Measurements from ENCODE around the gene EVI5. TPM values are rescaled to one million over a fixed set of nuclear protein-coding genes. Genes with fewer than 3 reads are reported as not detected.
"Not testable (repeated sequence)": the region's sequence is repeated elsewhere in the genome, so short reads cannot be mapped to it uniquely, and the experiment has no call there.

Gene EVI5
- polyA plus RNA-seq, 1 experiment: 28.5 TPM

DNA sequence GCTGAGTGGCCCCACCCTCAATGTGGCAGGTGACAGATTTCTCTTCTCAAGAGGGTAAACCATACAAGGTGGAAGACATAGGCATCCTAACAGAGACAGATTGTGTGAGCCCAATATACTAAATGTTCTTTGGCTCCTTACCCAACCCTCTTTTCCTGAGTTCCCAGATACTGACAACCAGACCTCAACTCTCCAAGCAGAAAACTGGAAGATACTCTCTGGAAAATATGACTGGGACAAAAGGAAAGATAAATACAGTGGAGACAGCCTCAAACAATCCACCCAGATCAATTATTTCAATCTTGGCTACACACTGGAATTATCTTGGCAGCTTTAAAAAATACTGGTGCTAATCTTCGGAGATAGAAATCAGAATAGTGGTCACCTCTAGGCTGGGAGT is 6.5 kb downstream of the EVI5 start:
- CTCF ChIA-PET: interaction anchor here (0.9 kb wide), 1 partner anchor 29 kb away, joined by 4 read pairs; no protein-coding TSS in a partner anchor
- TF ChIP-seq, protein P1, sequence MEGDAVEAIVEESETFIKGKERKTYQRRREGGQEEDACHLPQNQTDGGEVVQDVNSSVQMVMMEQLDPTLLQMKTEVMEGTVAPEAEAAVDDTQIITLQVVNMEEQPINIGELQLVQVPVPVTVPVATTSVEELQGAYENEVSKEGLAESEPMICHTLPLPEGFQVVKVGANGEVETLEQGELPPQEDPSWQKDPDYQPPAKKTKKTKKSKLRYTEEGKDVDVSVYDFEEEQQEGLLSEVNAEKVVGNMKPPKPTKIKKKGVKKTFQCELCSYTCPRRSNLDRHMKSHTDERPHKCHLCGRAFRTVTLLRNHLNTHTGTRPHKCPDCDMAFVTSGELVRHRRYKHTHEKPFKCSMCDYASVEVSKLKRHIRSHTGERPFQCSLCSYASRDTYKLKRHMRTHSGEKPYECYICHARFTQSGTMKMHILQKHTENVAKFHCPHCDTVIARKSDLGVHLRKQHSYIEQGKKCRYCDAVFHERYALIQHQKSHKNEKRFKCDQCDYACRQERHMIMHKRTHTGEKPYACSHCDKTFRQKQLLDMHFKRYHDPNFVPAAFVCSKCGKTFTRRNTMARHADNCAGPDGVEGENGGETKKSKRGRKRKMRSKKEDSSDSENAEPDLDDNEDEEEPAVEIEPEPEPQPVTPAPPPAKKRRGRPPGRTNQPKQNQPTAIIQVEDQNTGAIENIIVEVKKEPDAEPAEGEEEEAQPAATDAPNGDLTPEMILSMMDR (IDR thresholded peaks at IDR 0.05; ENCODE audit: low read depth, low read length): no peak
- H3K4me3 ChIP-seq (ENCODE audit: low read depth, low read length): no peak overlapping the region
- no peaks in the 10 kb centered on the region for H3K9me3 ChIP-seq (ENCODE audit: control insufficient read depth, insufficient read depth, low read length)
- no peak overlapping the region for H3K27ac ChIP-seq (ENCODE audit: low read depth, low read length)
- H3K27me3 ChIP-seq (ENCODE audit: control insufficient read depth, insufficient read depth, low read length): no peaks in the 10 kb centered on the region
- POLR2A ChIA-PET: interaction anchor here (0.6 kb wide), 1 partner anchor 66 kb away, joined by 3 read pairs; no protein-coding TSS in a partner anchor
- DNase-seq (ENCODE audit: low read depth, low spot score): no peak

DNA sequence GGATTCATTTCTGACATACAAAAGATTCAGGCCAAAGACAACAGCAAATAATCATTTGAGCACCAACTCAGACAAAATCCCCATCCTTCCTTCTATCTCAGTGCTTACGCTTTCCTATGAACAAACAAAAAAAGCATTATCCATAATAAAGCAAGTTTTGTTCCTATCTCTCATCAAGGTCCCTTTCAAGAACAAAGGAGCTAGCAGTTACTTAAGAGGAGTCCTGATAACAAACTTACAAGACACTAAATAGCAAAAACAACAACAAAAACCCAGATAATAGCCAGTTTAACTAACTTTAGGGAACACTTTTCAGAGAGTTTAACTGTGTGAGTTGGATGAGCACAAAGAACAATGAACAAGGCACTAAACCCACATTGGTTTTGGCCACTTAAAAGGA is 10.5 kb downstream of the EVI5 start:
- no peak for DNase-seq (ENCODE audit: low read depth, low spot score)
- POLR2A ChIA-PET: no interaction called here
- H3K9me3 ChIP-seq (ENCODE audit: control insufficient read depth, insufficient read depth, low read length): no peaks in the 10 kb centered on the region
- no peak overlapping the region for H3K4me3 ChIP-seq (ENCODE audit: low read depth, low read length)
- H3K27me3 ChIP-seq (ENCODE audit: control insufficient read depth, insufficient read depth, low read length): no peaks in the 10 kb centered on the region
- CTCF ChIA-PET: interaction anchor here (0.9 to 1.3 kb wide), 3 partner anchors 8 to 11 kb away, joined by 3 to 4 read pairs (median 4); no protein-coding TSS in a partner anchor
- H3K27ac ChIP-seq (ENCODE audit: low read depth, low read length): no peak overlapping the region
- TF ChIP-seq, protein P1 (IDR thresholded peaks at IDR 0.05; ENCODE audit: low read depth, low read length): no peak

DNA sequence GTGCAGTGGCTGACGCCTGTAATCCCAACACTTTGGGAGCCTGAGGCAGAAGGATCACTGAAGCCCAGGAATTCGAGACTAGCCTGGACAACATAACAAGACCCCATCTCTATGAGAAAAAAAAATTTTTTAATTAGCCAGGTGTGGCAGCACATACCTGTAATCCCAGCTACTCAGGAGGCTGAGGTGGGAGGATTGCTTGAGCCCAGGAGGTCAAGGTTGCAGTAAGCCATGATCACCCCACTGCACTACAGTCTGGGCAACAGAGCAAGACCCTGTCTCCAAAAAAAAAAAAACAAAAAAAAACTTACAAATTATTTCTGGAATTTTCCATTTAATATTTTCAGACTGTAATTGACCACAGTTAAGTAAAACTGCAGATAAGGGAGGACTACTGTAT is 11.2 kb downstream of the EVI5 start:
- H3K4me3 ChIP-seq (ENCODE audit: low read depth, low read length); H3K9me3 ChIP-seq (ENCODE audit: control insufficient read depth, insufficient read depth, low read length); H3K27me3 ChIP-seq (ENCODE audit: control insufficient read depth, insufficient read depth, low read length); POLR2A ChIA-PET; H3K27ac ChIP-seq (ENCODE audit: low read depth, low read length); DNase-seq (ENCODE audit: low read depth, low spot score): not testable (repeated sequence)
- CTCF ChIA-PET: interaction anchor here (1.3 kb wide), 1 partner anchor 8 kb away, joined by 3 read pairs; no protein-coding TSS in a partner anchor

DNA sequence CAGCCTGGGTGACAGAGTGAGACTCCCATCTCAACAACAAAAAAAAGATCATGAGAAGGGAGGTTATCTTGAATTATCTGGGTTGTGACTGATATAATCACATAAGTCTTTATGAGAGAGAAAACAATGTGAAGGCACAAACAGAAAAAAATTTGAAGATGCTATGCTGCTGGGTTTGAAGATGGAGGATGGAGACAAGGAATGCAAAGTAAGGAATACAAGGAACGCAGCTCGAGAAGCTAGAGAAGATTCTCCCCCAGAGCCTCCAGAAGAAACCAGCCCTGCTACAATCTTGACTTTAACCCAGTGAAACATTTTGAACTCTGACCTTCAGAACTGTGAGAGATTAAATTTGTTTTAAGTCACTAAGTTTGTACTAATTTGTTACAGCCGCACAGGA is 15.1 kb downstream of the EVI5 start:
- CTCF ChIA-PET: interaction anchor here (2.2 kb wide), 1 partner anchor 62 kb away, joined by 5 read pairs; the partner anchor contains the start of gene RPL5
- POLR2A ChIA-PET: no interaction called here
- H3K27ac ChIP-seq (ENCODE audit: low read depth, low read length): no peak overlapping the region
- TF ChIP-seq, protein P1 (IDR thresholded peaks at IDR 0.05; ENCODE audit: low read depth, low read length): no peak
- DNase-seq (ENCODE audit: low read depth, low spot score): no peak
- no peaks in the 10 kb centered on the region for H3K27me3 ChIP-seq (ENCODE audit: control insufficient read depth, insufficient read depth, low read length)
- H3K4me3 ChIP-seq (ENCODE audit: low read depth, low read length): no peak overlapping the region
- peaks cover 8% of the 10 kb centered on the region for H3K9me3 ChIP-seq (ENCODE audit: control insufficient read depth, insufficient read depth, low read length)

DNA sequence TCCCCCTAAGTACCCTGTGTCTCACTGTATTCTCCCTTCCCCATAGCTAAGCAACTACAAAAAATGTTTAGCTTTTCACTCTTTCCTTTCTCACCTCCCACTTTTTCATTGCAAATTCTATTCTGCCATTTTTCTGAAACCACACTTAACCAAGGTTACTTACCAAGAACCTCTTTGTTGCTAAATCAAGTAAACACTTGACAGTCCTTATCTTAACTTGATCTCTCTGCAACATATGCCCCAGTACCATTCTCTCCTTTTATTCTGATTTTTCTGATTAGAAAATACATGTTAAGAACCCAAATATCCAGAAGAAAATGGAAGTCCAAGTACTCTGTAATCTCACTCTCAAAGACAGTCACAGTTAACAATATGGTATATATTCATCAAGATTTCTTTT is 16.0 kb downstream of the EVI5 start:
- H3K4me3 ChIP-seq (ENCODE audit: low read depth, low read length): no peak overlapping the region
- no peak overlapping the region for H3K27ac ChIP-seq (ENCODE audit: low read depth, low read length)
- TF ChIP-seq, protein P1 (IDR thresholded peaks at IDR 0.05; ENCODE audit: low read depth, low read length): no peak
- ChIA-PET CTCF (interaction anchor here (1.8 to 2.2 kb wide), 2 partner anchors 20 to 63 kb away, joined by 5 to 8 read pairs; partner anchors contain the start of gene RPL5), POLR2A (no interaction called here)
- H3K9me3 ChIP-seq (ENCODE audit: control insufficient read depth, insufficient read depth, low read length): peaks cover 8% of the 10 kb centered on the region
- DNase-seq (ENCODE audit: low read depth, low spot score): no peak
- H3K27me3 ChIP-seq (ENCODE audit: control insufficient read depth, insufficient read depth, low read length): no peaks in the 10 kb centered on the region
